ENCODE data around the gene C11orf65.

Gene C11orf65

GRCh38 chr11:108467091-108467823 lies at the start of gene C11orf65:
C11orf65 (minus strand) TSS chr11:108467529; CDS start chr11:108461559, 5,970 bp downstream.
- peak; percentile 97 for DNase-seq

- no peak for DNase-seq
These were observed 48.8 kb upstream of the C11orf65 start for GRCh38 chr11:108516125-108516524.

GRCh38 chr11:108512708-108513107 lies 45.4 kb upstream of the C11orf65 start:
- no peak for DNase-seq

GRCh38 chr11:108511851-108512474 lies 44.6 kb upstream of the C11orf65 start:
- DNase-seq = no peak

GRCh38 chr11:108508653-108509593 lies 41.6 kb upstream of the C11orf65 start:
- no peak for DNase-seq

GRCh38 chr11:108501396-108501795 lies 34.1 kb upstream of the C11orf65 start:
- DNase-seq = no peak

GRCh38 chr11:108500721-108501120 lies 33.4 kb upstream of the C11orf65 start:
- DNase-seq = no peak

GRCh38 chr11:108500169-108500568 lies 32.8 kb upstream of the C11orf65 start:
- no peak for DNase-seq

- no peak for DNase-seq
These were observed 31.6 kb upstream of the C11orf65 start for GRCh38 chr11:108498816-108499408.

GRCh38 chr11:108498046-108498815 lies 30.9 kb upstream of the C11orf65 start, which contains the start of gene POGLUT3:
POGLUT3 (minus strand) TSS chr11:108498384; CDS start chr11:108498366, 18 bp downstream.
- DNase-seq = peak; percentile 53

GRCh38 chr11:108497317-108498045 lies 30.2 kb upstream of the C11orf65 start:
- peak; percentile 77 for DNase-seq

GRCh38 chr11:108496643-108497256 lies 29.4 kb upstream of the C11orf65 start:
- DNase-seq = peak; percentile 13

- DNase-seq = no peak
These were observed 28.0 kb upstream of the C11orf65 start for GRCh38 chr11:108495326-108495725.

GRCh38 chr11:108494182-108494581 lies 26.9 kb upstream of the C11orf65 start:
- no peak for DNase-seq

- no peak for DNase-seq
These were observed 24.6 kb upstream of the C11orf65 start for GRCh38 chr11:108491936-108492335.

- DNase-seq = no peak
These were observed 19.5 kb upstream of the C11orf65 start for GRCh38 chr11:108486828-108487227.

GRCh38 chr11:108486331-108486730 lies 19.0 kb upstream of the C11orf65 start:
- DNase-seq = no peak

GRCh38 chr11:108483163-108483562 lies 15.8 kb upstream of the C11orf65 start:
- DNase-seq = no peak

- DNase-seq = no peak
These were observed 7.5 kb upstream of the C11orf65 start for GRCh38 chr11:108474664-108475463.

GRCh38 chr11:108472681-108473080 lies 5.4 kb upstream of the C11orf65 start:
- DNase-seq = no peak
